ENCODE results near the gene RIPOR2.

The RIPOR2 gene

DNA sequence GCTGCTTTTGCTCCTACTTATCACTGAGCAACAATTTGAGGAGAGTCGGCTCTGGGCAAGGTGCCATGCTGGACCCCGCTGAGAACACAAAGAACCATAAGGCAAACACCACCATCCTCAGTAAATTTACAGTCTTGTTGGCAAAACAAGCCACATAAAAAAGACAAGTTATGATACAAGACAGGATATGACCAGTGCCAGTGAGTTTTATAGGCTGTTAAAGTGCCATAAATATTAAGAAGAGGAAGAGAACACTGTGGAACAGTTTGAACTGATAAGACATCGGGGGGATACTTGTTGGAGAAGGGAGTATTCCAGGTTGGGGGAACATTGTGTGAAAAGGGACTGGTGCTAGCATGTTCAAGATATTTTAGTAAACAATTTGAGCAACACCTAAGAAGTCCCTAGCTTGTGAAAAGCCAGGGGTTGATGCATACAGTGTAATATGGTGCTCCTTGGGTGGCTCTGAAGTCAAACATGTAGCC is 25.3 kb upstream of the RIPOR2 start:
- no peak overlapping the region for H3K9ac ChIP-seq (ENCODE audit: low read length)
- H3K36me3 ChIP-seq (replicated peaks; ENCODE audit: low read depth, low read length): peaks cover 40% of the 10 kb centered on the region
- H3K4me3 ChIP-seq (ENCODE audit: low read length): no peak overlapping the region
- no peaks in the 10 kb centered on the region for H3K9me3 ChIP-seq (ENCODE audit: insufficient read depth, low read length)
- no peak overlapping the region for H3K4me2 ChIP-seq (ENCODE audit: low read length)
- H4K20me1 ChIP-seq (ENCODE audit: insufficient read depth, low read length): peaks cover 98% of the 10 kb centered on the region
- H3K27me3 ChIP-seq (ENCODE audit: low read depth, low read length): no peaks in the 10 kb centered on the region
- H2AFZ ChIP-seq (ENCODE audit: low read depth, low read length): no peak overlapping the region
- H3K4me1 ChIP-seq (ENCODE audit: low read length): peaks cover 49% of the 10 kb centered on the region
- TF ChIP-seq, protein P1, sequence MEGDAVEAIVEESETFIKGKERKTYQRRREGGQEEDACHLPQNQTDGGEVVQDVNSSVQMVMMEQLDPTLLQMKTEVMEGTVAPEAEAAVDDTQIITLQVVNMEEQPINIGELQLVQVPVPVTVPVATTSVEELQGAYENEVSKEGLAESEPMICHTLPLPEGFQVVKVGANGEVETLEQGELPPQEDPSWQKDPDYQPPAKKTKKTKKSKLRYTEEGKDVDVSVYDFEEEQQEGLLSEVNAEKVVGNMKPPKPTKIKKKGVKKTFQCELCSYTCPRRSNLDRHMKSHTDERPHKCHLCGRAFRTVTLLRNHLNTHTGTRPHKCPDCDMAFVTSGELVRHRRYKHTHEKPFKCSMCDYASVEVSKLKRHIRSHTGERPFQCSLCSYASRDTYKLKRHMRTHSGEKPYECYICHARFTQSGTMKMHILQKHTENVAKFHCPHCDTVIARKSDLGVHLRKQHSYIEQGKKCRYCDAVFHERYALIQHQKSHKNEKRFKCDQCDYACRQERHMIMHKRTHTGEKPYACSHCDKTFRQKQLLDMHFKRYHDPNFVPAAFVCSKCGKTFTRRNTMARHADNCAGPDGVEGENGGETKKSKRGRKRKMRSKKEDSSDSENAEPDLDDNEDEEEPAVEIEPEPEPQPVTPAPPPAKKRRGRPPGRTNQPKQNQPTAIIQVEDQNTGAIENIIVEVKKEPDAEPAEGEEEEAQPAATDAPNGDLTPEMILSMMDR (IDR thresholded peaks at IDR 0.05; ENCODE audit: low read depth, low read length): no peak
- no peak for TF ChIP-seq EZH2phosphoT487 (IDR thresholded peaks at IDR 0.05; ENCODE audit: low read depth)
- H3K79me2 ChIP-seq (ENCODE audit: low read length): peaks cover 98% of the 10 kb centered on the region
- peak overlapping the region; percentile 17; the same call in 1 of the 2 replicates for H3K27ac ChIP-seq (ENCODE audit: low read length)

- H3K9ac ChIP-seq (ENCODE audit: low read length): no peak overlapping the region
- H3K79me2 ChIP-seq (ENCODE audit: low read length): peaks cover 95% of the 10 kb centered on the region
- H3K27ac ChIP-seq (ENCODE audit: low read length): no peak overlapping the region
- TF ChIP-seq EZH2phosphoT487 (IDR thresholded peaks at IDR 0.05; ENCODE audit: low read depth): no peak
- TF ChIP-seq, protein P1 (IDR thresholded peaks at IDR 0.05; ENCODE audit: low read depth, low read length): no peak
- H3K4me2 ChIP-seq (ENCODE audit: low read length): no peak overlapping the region
- H3K27me3 ChIP-seq (ENCODE audit: low read depth, low read length): no peaks in the 10 kb centered on the region
- H3K9me3 ChIP-seq (ENCODE audit: insufficient read depth, low read length): no peaks in the 10 kb centered on the region
- peaks cover 47% of the 10 kb centered on the region for H3K4me1 ChIP-seq (ENCODE audit: low read length)
- peaks cover 45% of the 10 kb centered on the region for H3K36me3 ChIP-seq (replicated peaks; ENCODE audit: low read depth, low read length)
- H2AFZ ChIP-seq (ENCODE audit: low read depth, low read length): no peak overlapping the region
- H3K4me3 ChIP-seq (ENCODE audit: low read length): no peak overlapping the region
- H4K20me1 ChIP-seq (ENCODE audit: insufficient read depth, low read length): peaks cover 99% of the 10 kb centered on the region
Measured at GRCh38 chr6:24959319-24959718, 23.6 kb upstream of the RIPOR2 start.

DNA sequence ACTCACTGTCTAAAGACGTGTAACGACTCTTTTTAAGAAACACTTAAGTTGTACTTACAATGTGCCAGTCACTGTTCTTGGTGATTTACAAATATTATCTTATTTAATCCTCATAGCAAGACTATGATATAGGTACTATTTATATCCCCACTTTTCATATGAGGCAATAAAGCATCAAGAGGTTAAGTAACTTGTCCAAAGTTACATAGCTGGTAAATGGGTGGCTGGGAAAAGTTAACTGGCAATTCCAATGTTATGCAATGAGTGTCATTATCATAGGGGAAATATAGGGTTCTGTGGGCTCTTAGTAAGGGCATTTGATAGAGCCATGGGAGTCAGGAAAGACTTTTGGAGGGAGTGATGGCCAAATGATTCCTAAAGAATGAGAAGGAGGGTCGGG is 21.4 kb upstream of the RIPOR2 start:
- Histone ChIP-seq H2AFZ (ENCODE audit: low read depth, low read length) (no peak overlapping the region), H3K4me3 (ENCODE audit: low read length) (no peak overlapping the region), H3K9me3 (ENCODE audit: insufficient read depth, low read length) (no peaks in the 10 kb centered on the region), H3K36me3 (replicated peaks; ENCODE audit: low read depth, low read length) (peaks cover 55% of the 10 kb centered on the region), H3K4me2 (ENCODE audit: low read length) (no peak overlapping the region), H3K27me3 (ENCODE audit: low read depth, low read length) (no peaks in the 10 kb centered on the region), H3K27ac (ENCODE audit: low read length) (no peak overlapping the region), H4K20me1 (ENCODE audit: insufficient read depth, low read length) (peaks cover 99% of the 10 kb centered on the region), H3K79me2 (ENCODE audit: low read length) (peaks cover 93% of the 10 kb centered on the region), H3K9ac (ENCODE audit: low read length) (no peak overlapping the region), H3K4me1 (ENCODE audit: low read length) (peaks cover 41% of the 10 kb centered on the region)
- TF ChIP-seq, protein P1 (IDR thresholded peaks at IDR 0.05; ENCODE audit: low read depth, low read length): no peak
- TF ChIP-seq EZH2phosphoT487 (IDR thresholded peaks at IDR 0.05; ENCODE audit: low read depth): no peak

DNA sequence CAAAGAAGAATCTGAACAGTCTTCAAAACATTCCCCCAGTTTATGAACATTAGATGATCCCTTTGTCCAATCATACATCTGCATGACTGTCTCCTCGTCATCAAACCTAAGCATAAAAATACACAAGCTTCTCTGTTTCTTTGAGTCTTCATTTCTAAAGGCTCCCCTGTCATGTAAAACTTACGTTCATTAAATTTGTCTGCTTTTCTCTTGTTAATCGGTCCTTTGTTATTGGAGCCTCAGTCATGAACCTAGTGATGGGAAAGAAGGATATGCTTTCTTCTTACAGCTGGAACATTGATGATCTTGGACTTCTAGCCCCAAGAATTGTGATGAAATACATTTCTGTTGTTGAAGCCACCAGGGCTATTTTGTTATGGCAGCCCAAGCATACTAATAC is 18.0 kb upstream of the RIPOR2 start:
- Histone ChIP-seq H3K27ac (ENCODE audit: low read length) (no peak overlapping the region), H3K9me3 (ENCODE audit: insufficient read depth, low read length) (no peaks in the 10 kb centered on the region), H3K9ac (ENCODE audit: low read length) (no peak overlapping the region), H3K36me3 (replicated peaks; ENCODE audit: low read depth, low read length) (peaks cover 61% of the 10 kb centered on the region), H3K4me3 (ENCODE audit: low read length) (no peak overlapping the region), H4K20me1 (ENCODE audit: insufficient read depth, low read length) (peaks cover 99% of the 10 kb centered on the region), H2AFZ (ENCODE audit: low read depth, low read length) (no peak overlapping the region), H3K79me2 (ENCODE audit: low read length) (peaks cover 94% of the 10 kb centered on the region), H3K4me1 (ENCODE audit: low read length) (peaks cover 64% of the 10 kb centered on the region), H3K4me2 (ENCODE audit: low read length) (no peak overlapping the region), H3K27me3 (ENCODE audit: low read depth, low read length) (no peaks in the 10 kb centered on the region)
- TF ChIP-seq, protein P1 (IDR thresholded peaks at IDR 0.05; ENCODE audit: low read depth, low read length): no peak
- no peak for TF ChIP-seq EZH2phosphoT487 (IDR thresholded peaks at IDR 0.05; ENCODE audit: low read depth)

Data from OCI-LY3 (cell line).